Measurements from ENCODE around the gene ITGB3BP.

DNA sequence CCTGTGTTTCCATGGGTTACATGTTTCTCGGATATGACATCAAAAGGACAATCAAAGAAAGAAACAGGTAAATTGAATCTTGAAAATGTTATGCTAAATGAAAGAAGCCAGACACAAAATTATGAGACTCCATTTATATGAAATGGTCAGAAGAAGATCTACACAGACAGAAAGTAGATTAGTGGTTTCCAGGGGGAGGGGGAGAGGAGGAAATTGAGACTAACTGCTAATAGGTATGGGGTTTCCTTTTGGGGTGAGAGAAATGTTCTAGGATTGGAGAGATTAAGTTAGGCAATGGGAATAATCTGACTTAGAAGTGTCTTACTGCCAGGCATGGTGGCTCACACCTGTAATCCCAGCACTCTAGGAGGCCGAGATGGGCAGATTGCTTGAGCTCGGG, 21.8 kb downstream of the ITGB3BP start:
- TF ChIP-seq, protein P1, sequence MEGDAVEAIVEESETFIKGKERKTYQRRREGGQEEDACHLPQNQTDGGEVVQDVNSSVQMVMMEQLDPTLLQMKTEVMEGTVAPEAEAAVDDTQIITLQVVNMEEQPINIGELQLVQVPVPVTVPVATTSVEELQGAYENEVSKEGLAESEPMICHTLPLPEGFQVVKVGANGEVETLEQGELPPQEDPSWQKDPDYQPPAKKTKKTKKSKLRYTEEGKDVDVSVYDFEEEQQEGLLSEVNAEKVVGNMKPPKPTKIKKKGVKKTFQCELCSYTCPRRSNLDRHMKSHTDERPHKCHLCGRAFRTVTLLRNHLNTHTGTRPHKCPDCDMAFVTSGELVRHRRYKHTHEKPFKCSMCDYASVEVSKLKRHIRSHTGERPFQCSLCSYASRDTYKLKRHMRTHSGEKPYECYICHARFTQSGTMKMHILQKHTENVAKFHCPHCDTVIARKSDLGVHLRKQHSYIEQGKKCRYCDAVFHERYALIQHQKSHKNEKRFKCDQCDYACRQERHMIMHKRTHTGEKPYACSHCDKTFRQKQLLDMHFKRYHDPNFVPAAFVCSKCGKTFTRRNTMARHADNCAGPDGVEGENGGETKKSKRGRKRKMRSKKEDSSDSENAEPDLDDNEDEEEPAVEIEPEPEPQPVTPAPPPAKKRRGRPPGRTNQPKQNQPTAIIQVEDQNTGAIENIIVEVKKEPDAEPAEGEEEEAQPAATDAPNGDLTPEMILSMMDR (IDR thresholded peaks at IDR 0.05): no peak
- TF ChIP-seq MAX (CRISPR knock-in tag; IDR thresholded peaks at IDR 0.05) (no peak), FOXP4 (CRISPR knock-in tag; IDR thresholded peaks at IDR 0.05) (no peak), ARID4B (CRISPR knock-in tag; IDR thresholded peaks at IDR 0.05; ENCODE audit: borderline replicate concordance) (no peak), JUN (CRISPR knock-in tag; IDR thresholded peaks at IDR 0.05) (no peak), AR (CRISPR knock-in tag; IDR thresholded peaks at IDR 0.05) (no peak), ZNF423 (CRISPR knock-in tag; IDR thresholded peaks at IDR 0.05) (no peak), GABPB1 (CRISPR knock-in tag; IDR thresholded peaks at IDR 0.05) (no peak), NR1H2 (CRISPR knock-in tag; IDR thresholded peaks at IDR 0.05) (no peak), CBFB (CRISPR knock-in tag; IDR thresholded peaks at IDR 0.05; ENCODE audit: low read depth) (no peak), NR2C2 (CRISPR knock-in tag; IDR thresholded peaks at IDR 0.05) (no peak)
